ENCODE results near the gene SNRK. TPM values are rescaled to one million over a fixed set of nuclear protein-coding genes. Genes with fewer than 3 reads are reported as not detected.

SNRK gene
- total RNA-seq, 1 experiment from 2014 or later = 7.3 TPM

DNA sequence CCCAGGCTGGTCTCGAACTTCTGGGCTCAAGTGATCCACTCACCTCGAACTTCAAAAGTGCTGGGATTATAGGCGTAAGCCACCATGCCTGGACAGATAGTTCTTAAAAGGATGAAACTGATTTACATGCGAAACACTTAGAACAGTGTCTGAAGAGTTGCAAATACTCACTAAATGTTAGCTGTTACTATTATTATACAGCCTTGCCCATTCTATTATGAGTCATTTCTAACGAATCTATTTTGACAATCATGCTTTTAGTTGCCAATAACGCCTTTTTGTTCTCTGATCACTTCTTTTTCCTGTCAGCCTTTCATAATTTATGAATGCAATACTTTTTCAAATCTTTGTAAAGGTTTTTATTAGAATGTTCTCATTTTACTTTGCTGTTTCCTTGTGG is 112.7 kb downstream of the SNRK start:
- Histone ChIP-seq H3K9me3 (ENCODE audit: low read depth, low read length, poor library complexity, severe bottlenecking) (no peaks in the 10 kb centered on the region), H3K4me1 (ENCODE audit: insufficient read depth, low read length, poor library complexity, severe bottlenecking) (no peaks in the 10 kb centered on the region), H3K36me3 (ENCODE audit: insufficient read depth, low read length, poor library complexity, severe bottlenecking) (no peaks in the 10 kb centered on the region), H3K27me3 (replicated peaks; ENCODE audit: insufficient read depth, low read depth, low read length, poor library complexity) (no peaks in the 10 kb centered on the region), H3K27ac (ENCODE audit: low read depth, low read length, poor library complexity, severe bottlenecking) (no peak overlapping the region), H3K4me3 (ENCODE audit: low read depth, low read length, poor library complexity, severe bottlenecking) (no peak overlapping the region)
- no peak for TF ChIP-seq EZH2 (IDR thresholded peaks at IDR 0.05; ENCODE audit: borderline replicate concordance, low read depth, low read length, poor library complexity, severe bottlenecking)
- TF ChIP-seq, protein P1, sequence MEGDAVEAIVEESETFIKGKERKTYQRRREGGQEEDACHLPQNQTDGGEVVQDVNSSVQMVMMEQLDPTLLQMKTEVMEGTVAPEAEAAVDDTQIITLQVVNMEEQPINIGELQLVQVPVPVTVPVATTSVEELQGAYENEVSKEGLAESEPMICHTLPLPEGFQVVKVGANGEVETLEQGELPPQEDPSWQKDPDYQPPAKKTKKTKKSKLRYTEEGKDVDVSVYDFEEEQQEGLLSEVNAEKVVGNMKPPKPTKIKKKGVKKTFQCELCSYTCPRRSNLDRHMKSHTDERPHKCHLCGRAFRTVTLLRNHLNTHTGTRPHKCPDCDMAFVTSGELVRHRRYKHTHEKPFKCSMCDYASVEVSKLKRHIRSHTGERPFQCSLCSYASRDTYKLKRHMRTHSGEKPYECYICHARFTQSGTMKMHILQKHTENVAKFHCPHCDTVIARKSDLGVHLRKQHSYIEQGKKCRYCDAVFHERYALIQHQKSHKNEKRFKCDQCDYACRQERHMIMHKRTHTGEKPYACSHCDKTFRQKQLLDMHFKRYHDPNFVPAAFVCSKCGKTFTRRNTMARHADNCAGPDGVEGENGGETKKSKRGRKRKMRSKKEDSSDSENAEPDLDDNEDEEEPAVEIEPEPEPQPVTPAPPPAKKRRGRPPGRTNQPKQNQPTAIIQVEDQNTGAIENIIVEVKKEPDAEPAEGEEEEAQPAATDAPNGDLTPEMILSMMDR (conservative IDR thresholded peaks at IDR 0.05; ENCODE audit: low read depth, low read length) = no peak
- CTCF ChIA-PET = no interaction called here
- BruUV-seq (replicated peaks) = no TSS peak
- intact Hi-C loops (cut with micrococcal nuclease; ENCODE audit: unreplicated experiment) = no loop called here
- POLR2A ChIA-PET (ENCODE audit: low non-redundant PET) = no interaction called here
- no peak for DNase-seq (ENCODE audit: low spot score)

DNA sequence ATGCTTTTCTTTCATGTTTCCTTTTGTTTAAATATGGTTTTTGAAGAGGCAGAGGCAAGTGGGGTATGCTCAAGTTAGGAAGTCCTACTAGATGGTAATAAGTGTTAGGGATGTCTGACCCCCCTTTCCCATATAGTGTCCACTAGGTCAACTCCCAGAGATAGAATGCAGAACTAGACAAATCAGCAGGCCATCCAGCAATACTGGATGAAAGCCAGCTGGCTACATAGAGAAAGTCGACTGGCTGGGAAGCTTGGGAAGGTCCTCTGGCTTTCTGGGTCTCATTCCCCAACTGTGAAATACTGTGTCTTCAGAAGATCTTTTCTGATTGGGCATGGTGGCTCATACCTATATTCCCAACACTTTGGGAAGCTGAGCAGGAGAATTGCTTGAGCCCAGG is 113.8 kb downstream of the SNRK start:
- ChIA-PET POLR2A (ENCODE audit: low non-redundant PET) (no interaction called here), CTCF (no interaction called here)
- TF ChIP-seq, protein P1 (conservative IDR thresholded peaks at IDR 0.05; ENCODE audit: low read depth, low read length) = no peak
- no peak for TF ChIP-seq EZH2 (IDR thresholded peaks at IDR 0.05; ENCODE audit: borderline replicate concordance, low read depth, low read length, poor library complexity, severe bottlenecking)
- DNase-seq (ENCODE audit: low spot score) = no peak
- Histone ChIP-seq H3K27ac (ENCODE audit: low read depth, low read length, poor library complexity, severe bottlenecking) (no peak overlapping the region), H3K4me1 (ENCODE audit: insufficient read depth, low read length, poor library complexity, severe bottlenecking) (no peaks in the 10 kb centered on the region), H3K4me3 (ENCODE audit: low read depth, low read length, poor library complexity, severe bottlenecking) (no peak overlapping the region), H3K9me3 (ENCODE audit: low read depth, low read length, poor library complexity, severe bottlenecking) (no peaks in the 10 kb centered on the region), H3K27me3 (replicated peaks; ENCODE audit: insufficient read depth, low read depth, low read length, poor library complexity) (no peaks in the 10 kb centered on the region), H3K36me3 (ENCODE audit: insufficient read depth, low read length, poor library complexity, severe bottlenecking) (no peaks in the 10 kb centered on the region)
- intact Hi-C loops (cut with micrococcal nuclease; ENCODE audit: unreplicated experiment) = no loop called here
- BruUV-seq (replicated peaks) = no TSS peak

Other genes starting within 250 kb of the SNRK start
- gene POMGNT2, start 180.5 kb upstream of the SNRK start, total RNA-seq (2021) = 6.5 and 7.6 TPM in 2 replicates

Data from A673 (cell line).